HepG2 (cell line): ENCODE results near the gene GTPBP6. TPM values are rescaled to one million over a fixed set of nuclear protein-coding genes. Genes with fewer than 3 reads are reported as not detected.

Experiments used
- AHR ChIP-seq: IDR thresholded peaks from 2 replicates; pipeline ENCODE4 v1.6.1; 2018; ENCODE audit warnings: missing genetic modification reagents, missing compliant biosample characterization
- ARNT ChIP-seq: fragments of 450-650 bp; IDR thresholded peaks from 2 replicates; pipeline ENCODE4 v1.6.1; 2017
- BCL3 ChIP-seq: sonication (generic); formaldehyde crosslinking; IDR thresholded peaks from 2 replicates; pipeline ENCODE4 v1.5.1; 2020; ENCODE audit warnings: mild to moderate bottlenecking, missing genetic modification reagents, moderate library complexity
- EHMT2 ChIP-seq: fragments of 200-600 bp; sonication (generic); IDR thresholded peaks from 2 replicates; pipeline ENCODE4 v1.7.0; 2017; ENCODE audit warnings: antibody characterized with exemption, low read depth, low read length, borderline replicate concordance
- FOSL2 ChIP-seq: sonication (generic); formaldehyde crosslinking; IDR thresholded peaks from 2 replicates; pipeline ENCODE4 v1.4.0; 2020; ENCODE audit warnings: missing genetic modification reagents
- FOXA3 ChIP-seq: IDR thresholded peaks from 2 replicates; pipeline ENCODE4 v1.6.1; 2016; ENCODE audit warnings: missing genetic modification reagents, missing compliant biosample characterization
- GTF2F1 ChIP-seq: fragments of 150-350 bp; IDR thresholded peaks from 2 replicates; pipeline ENCODE4 v1.6.1; 2014; ENCODE audit warnings: low read length
- HHEX ChIP-seq: IDR thresholded peaks from 2 replicates; pipeline ENCODE4 v1.6.1; 2016; ENCODE audit warnings: control low read depth
- HOXA3 ChIP-seq: sonication (generic); formaldehyde crosslinking; IDR thresholded peaks from 2 replicates; pipeline ENCODE4 v1.5.0; 2020; ENCODE audit warnings: missing genetic modification reagents
- IKZF5 ChIP-seq: IDR thresholded peaks from 2 replicates; pipeline ENCODE4 v1.6.1; 2018; ENCODE audit warnings: missing genetic modification reagents, mild to moderate bottlenecking, missing compliant biosample characterization
- MED13 ChIP-seq: sonication (generic); formaldehyde crosslinking; IDR thresholded peaks from 2 replicates; pipeline ENCODE4 v1.5.0; 2020; ENCODE audit warnings: missing genetic modification reagents
- MTA3 ChIP-seq: sonication (generic); formaldehyde crosslinking; IDR thresholded peaks from 2 replicates; pipeline ENCODE4 v1.4.0; 2020; ENCODE audit warnings: missing genetic modification reagents
- POLR2AphosphoS2 ChIP-seq: IDR thresholded peaks from 2 replicates; pipeline ENCODE4 v1.6.1; 2011; ENCODE audit warnings: low read depth, low read length, improper control_type of control experiment
- RNF2 ChIP-seq: fragments of 450-650 bp; conservative IDR thresholded peaks from 2 replicates; pipeline ENCODE4 v1.6.1; 2016; ENCODE audit warnings: low read depth
- SMAD1 ChIP-seq: sonication (generic); formaldehyde crosslinking; IDR thresholded peaks from 2 replicates; pipeline ENCODE4 v1.4.0; 2020; ENCODE audit warnings: missing genetic modification reagents, low read depth, mild to moderate bottlenecking, borderline replicate concordance
- SMARCC2 ChIP-seq: fragments of 450-650 bp; IDR thresholded peaks from 2 replicates; pipeline ENCODE4 v1.6.1; 2017; ENCODE audit warnings: antibody characterized with exemption, mild to moderate bottlenecking
- SSRP1 ChIP-seq: IDR thresholded peaks from 2 replicates; pipeline ENCODE4 v1.6.1; 2016; ENCODE audit warnings: control low read depth
- TBL1XR1 ChIP-seq: fragments of 150-350 bp; IDR thresholded peaks from 2 replicates; pipeline ENCODE4 v1.6.1; 2014; ENCODE audit warnings: borderline replicate concordance, low read length; ENCODE audit not compliant: partially characterized antibody
- THAP11 ChIP-seq: IDR thresholded peaks from 2 replicates; pipeline ENCODE4 v1.6.1; 2016; ENCODE audit warnings: missing biosample characterization, missing genetic modification reagents
- TRIM24 ChIP-seq: sonication (generic); formaldehyde crosslinking; IDR thresholded peaks from 2 replicates; pipeline ENCODE4 v1.8.0; 2022; ENCODE audit warnings: mild to moderate bottlenecking, missing genetic modification reagents
- ZKSCAN8 ChIP-seq: IDR thresholded peaks from 2 replicates; pipeline ENCODE4 v1.6.1; 2016; ENCODE audit warnings: borderline replicate concordance, missing genetic modification reagents, missing compliant biosample characterization
- ZNF335 ChIP-seq: sonication (generic); formaldehyde crosslinking; IDR thresholded peaks from 2 replicates; pipeline ENCODE4 v1.4.0; 2020; ENCODE audit warnings: missing genetic modification reagents
- ZNF367 ChIP-seq: sonication (generic); formaldehyde crosslinking; IDR thresholded peaks from 2 replicates; pipeline ENCODE4 v1.4.0; 2020; ENCODE audit warnings: missing genetic modification reagents, borderline replicate concordance
- ZNF614 ChIP-seq: IDR thresholded peaks from 2 replicates; pipeline ENCODE4 v1.6.1; 2018; ENCODE audit warnings: missing biosample characterization, missing genetic modification reagents, inconsistent platforms, borderline replicate concordance
- ZNF616 ChIP-seq: sonication (generic); formaldehyde crosslinking; IDR thresholded peaks from 2 replicates; pipeline ENCODE4 v1.5.0; 2020; ENCODE audit warnings: low read depth, mild to moderate bottlenecking, missing genetic modification reagents
- ZNF660 ChIP-seq: sonication (generic); formaldehyde crosslinking; IDR thresholded peaks from 2 replicates; pipeline ENCODE4 v1.5.1; 2020; ENCODE audit warnings: mild to moderate bottlenecking, low read depth, missing genetic modification reagents, borderline replicate concordance
- ZNF737 ChIP-seq: sonication (generic); formaldehyde crosslinking; IDR thresholded peaks from 2 replicates; pipeline ENCODE4 v1.5.0; 2020; ENCODE audit warnings: missing genetic modification reagents, mild to moderate bottlenecking, borderline replicate concordance
- ZNF775 ChIP-seq: sonication (generic); formaldehyde crosslinking; IDR thresholded peaks from 2 replicates; pipeline ENCODE4 v1.4.0; 2020; ENCODE audit warnings: missing genetic modification reagents, mild to moderate bottlenecking, moderate library complexity, borderline replicate concordance
- polyA plus RNA-seq, 8 experiments: library from polyadenylated mRNA; depleted of rRNA in 3 of 8; stranded (reverse) in 7 of 8; unstranded in 1 of 8; fragments of >200 nt; fragmentation: Illumina TruSeq in 4 of 8; extraction: Trizol in 4 of 8; gene quantifications; 2 replicates each; pipeline versions ENCODE4 v1.2.1 to v1.2.3, GENCODE V29; 2011 to 2016; ENCODE audit warnings: low read depth in 4 of 8, missing spikeins in 1 of 8, mixed read lengths in 1 of 8; ENCODE audit not compliant: insufficient read depth in 1 of 8
- total RNA-seq, 5 experiments: library from RNA; depleted of rRNA; stranded (reverse); fragments of >200 nt; fragmentation: Illumina TruSeq; extraction: Trizol; gene quantifications; 2 replicates each; pipeline ENCODE4 v1.2.3, GENCODE V29; 2016; ENCODE audit warnings: low read depth in 1 of 5

GTPBP6 gene
- total and polyA plus RNA-seq, 2 of the 13 experiments (the other 11 are each of a cell fraction or from before 2014, with no cell fraction given), result 20.2 to 39.6 TPM

GRCh38 chrX:323721-324628 lies 5.4 kb upstream of the GTPBP6 start (continued):
- TF ChIP-seq BCL3, result no peak
- TF ChIP-seq HOXA3 (CRISPR knock-in tag), result peak; percentile 31
- TF ChIP-seq SMARCC2, result no peak
- TF ChIP-seq TBL1XR1, result no peak
- TF ChIP-seq HHEX, result no peak
- no peak for TF ChIP-seq ZKSCAN8 (CRISPR knock-in tag)
- TF ChIP-seq ZNF616, result no peak
- no peak for TF ChIP-seq FOXA3 (CRISPR knock-in tag)
- no peak for TF ChIP-seq SSRP1 (CRISPR knock-in tag)
- no peak for TF ChIP-seq TRIM24 (CRISPR knock-in tag)
- TF ChIP-seq THAP11 (CRISPR knock-in tag), result no peak
- no peak for TF ChIP-seq ZNF614 (CRISPR knock-in tag)
- TF ChIP-seq EHMT2, result no peak
- TF ChIP-seq ARNT, result no peak
- TF ChIP-seq SMAD1 (CRISPR knock-in tag), result no peak
- TF ChIP-seq ZNF737, result no peak
- TF ChIP-seq ZNF367 (CRISPR knock-in tag), result no peak
- TF ChIP-seq MED13, result no peak
- no peak for TF ChIP-seq MTA3 (CRISPR knock-in tag)
- TF ChIP-seq IKZF5, result no peak; the same call in 1 of the 2 replicates
- TF ChIP-seq FOSL2 (CRISPR knock-in tag), result 0 out of 2 replicates have a peak, but pooled peaks have one; percentile 27
- no peak for TF ChIP-seq POLR2AphosphoS2
- no peak for TF ChIP-seq GTF2F1
- no peak for TF ChIP-seq ZNF335 (CRISPR knock-in tag)
- TF ChIP-seq ZNF660 (CRISPR knock-in tag), result no peak
- TF ChIP-seq AHR (CRISPR knock-in tag), result no peak
- TF ChIP-seq ZNF775 (CRISPR knock-in tag), result no peak
- TF ChIP-seq RNF2, result no peak
